OCI-LY1 (cell line): Measurements from ENCODE around the gene AGK.

ENCODE experiments used
- H2AFZ ChIP-seq: fragments of 200-600 bp; sonication (generic), shearing (Covaris generic); 2 replicates; pipeline ENCODE4 v1.6.0; 2014; ENCODE audit warnings: antibody characterized with exemption, mild to moderate bottlenecking, low read length
- H3F3A ChIP-seq: fragments of 200-600 bp; sonication (generic), shearing (Covaris generic); 2 replicates; pipeline ENCODE4 v1.6.0; 2014; ENCODE audit warnings: mild to moderate bottlenecking, antibody characterized with exemption, low read length, moderate library complexity; ENCODE audit not compliant: insufficient read depth
- H3K27ac ChIP-seq: fragments of 200-600 bp; sonication (generic); 2 replicates; pipeline ENCODE4 v1.5.1; 2014; ENCODE audit warnings: low read length, mixed run types, mild to moderate bottlenecking, low read depth; ENCODE audit not compliant: poor library complexity, severe bottlenecking
- H3K27me3 ChIP-seq: fragments of 200-600 bp; sonication (generic); 2 replicates; pipeline ENCODE4 v1.6.0; 2014; ENCODE audit warnings: antibody characterized with exemption, mild to moderate bottlenecking, low read length, moderate library complexity; ENCODE audit not compliant: insufficient read depth
- H3K36me3 ChIP-seq: fragments of 200-600 bp; sonication (generic); 2 replicates; pipeline ENCODE4 v1.6.1; 2014; ENCODE audit warnings: mild to moderate bottlenecking, antibody characterized with exemption, low read length, moderate library complexity, mixed read lengths; ENCODE audit not compliant: insufficient read depth
- H3K4me1 ChIP-seq: fragments of 200-600 bp; sonication (generic); 2 replicates; pipeline ENCODE4 v1.5.1; 2014; ENCODE audit warnings: mild to moderate bottlenecking, low read length, moderate library complexity; ENCODE audit not compliant: insufficient read depth, severe bottlenecking
- H3K4me2 ChIP-seq: fragments of 200-600 bp; sonication (generic), shearing (Covaris generic); 2 replicates; pipeline ENCODE4 v1.6.1; 2014; ENCODE audit warnings: low read length
- H3K4me3 ChIP-seq: fragments of 200-600 bp; sonication (generic); 2 replicates; pipeline ENCODE4 v1.5.1; 2014; ENCODE audit warnings: low read length, low read depth, mild to moderate bottlenecking, mixed read lengths; ENCODE audit not compliant: poor library complexity, severe bottlenecking
- H3K79me2 ChIP-seq: fragments of 200-600 bp; shearing (Covaris generic); 2 replicates; pipeline ENCODE4 v1.6.1; 2016; ENCODE audit warnings: mixed run types, low read length, mixed read lengths; ENCODE audit not compliant: insufficient read depth
- H3K9ac ChIP-seq: fragments of 200-600 bp; sonication (generic), shearing (Covaris generic); 2 replicates; pipeline ENCODE4 v1.6.1; 2014; ENCODE audit warnings: mild to moderate bottlenecking, low read length, mixed read lengths
- H3K9me2 ChIP-seq: fragments of 200-600 bp; sonication (generic), shearing (Covaris generic); 2 replicates; pipeline ENCODE4 v1.6.1; 2014; ENCODE audit warnings: low read depth, mild to moderate bottlenecking, low read length, mixed read lengths
- H3K9me3 ChIP-seq: fragments of 200-600 bp; shearing (Covaris generic); 2 replicates; pipeline ENCODE4 v1.6.1; 2014; ENCODE audit warnings: low read length, mixed read lengths
- H4K20me1 ChIP-seq: fragments of 200-600 bp; sonication (generic), shearing (Covaris generic); 2 replicates; pipeline ENCODE4 v1.6.0; 2016; ENCODE audit warnings: mild to moderate bottlenecking, low read length; ENCODE audit not compliant: insufficient read depth
- EZH2 ChIP-seq: fragments of 200-600 bp; sonication (generic), shearing (Covaris generic); IDR thresholded peaks from 2 replicates; pipeline ENCODE4 v1.8.0; 2017; ENCODE audit warnings: borderline replicate concordance, mixed run types, mild to moderate bottlenecking, antibody characterized with exemption, low read length, moderate library complexity, mixed read lengths
- TF ChIP-seq, protein P1 (sequence below): fragments of 200-600 bp; sonication (generic), shearing (Covaris generic); IDR thresholded peaks from 2 replicates; pipeline ENCODE4 v1.5.1; 2017; ENCODE audit warnings: mild to moderate bottlenecking, antibody characterized with exemption, low read length, moderate library complexity, mixed read lengths

The AGK gene

DNA sequence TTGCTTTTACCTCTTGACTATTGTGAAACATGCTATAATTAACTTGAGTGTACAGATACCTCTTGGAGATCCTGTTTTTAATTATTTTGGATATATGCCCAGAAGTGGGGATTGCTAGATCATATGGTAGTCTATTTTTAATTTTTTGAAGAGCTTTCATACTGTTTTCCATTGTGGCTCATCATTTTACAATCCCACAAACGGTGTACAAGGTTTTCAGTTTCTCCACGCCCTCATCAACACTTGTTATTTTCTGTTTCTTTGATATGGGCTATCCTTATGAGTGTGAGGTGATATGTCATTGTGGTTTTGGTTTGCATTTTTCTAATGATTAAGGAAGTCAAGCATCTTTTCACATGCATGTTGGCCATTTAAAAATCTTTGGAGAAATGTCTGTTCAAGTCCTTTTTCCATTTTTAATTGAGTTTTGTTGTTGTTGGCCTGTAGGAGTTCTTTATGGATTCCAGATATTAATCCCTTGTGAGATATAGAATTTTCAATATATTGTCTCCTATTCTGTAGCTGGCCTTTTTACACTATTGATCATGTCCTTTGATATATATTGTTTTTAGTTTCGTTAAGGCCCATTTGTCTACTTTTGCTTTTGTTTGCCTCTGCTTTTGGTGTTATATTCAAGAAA is 7.5 kb downstream of the AGK start:
- no peak overlapping the region for H3K4me2 ChIP-seq
- H3F3A ChIP-seq = no peaks in the 10 kb centered on the region
- H3K9ac ChIP-seq = no peak overlapping the region
- peaks cover 8% of the 10 kb centered on the region for H3K9me3 ChIP-seq
- no peaks in the 10 kb centered on the region for H3K4me1 ChIP-seq
- no peak overlapping the region for H3K4me3 ChIP-seq
- H2AFZ ChIP-seq = no peak overlapping the region
- H4K20me1 ChIP-seq = no peaks in the 10 kb centered on the region
- TF ChIP-seq, protein P1, sequence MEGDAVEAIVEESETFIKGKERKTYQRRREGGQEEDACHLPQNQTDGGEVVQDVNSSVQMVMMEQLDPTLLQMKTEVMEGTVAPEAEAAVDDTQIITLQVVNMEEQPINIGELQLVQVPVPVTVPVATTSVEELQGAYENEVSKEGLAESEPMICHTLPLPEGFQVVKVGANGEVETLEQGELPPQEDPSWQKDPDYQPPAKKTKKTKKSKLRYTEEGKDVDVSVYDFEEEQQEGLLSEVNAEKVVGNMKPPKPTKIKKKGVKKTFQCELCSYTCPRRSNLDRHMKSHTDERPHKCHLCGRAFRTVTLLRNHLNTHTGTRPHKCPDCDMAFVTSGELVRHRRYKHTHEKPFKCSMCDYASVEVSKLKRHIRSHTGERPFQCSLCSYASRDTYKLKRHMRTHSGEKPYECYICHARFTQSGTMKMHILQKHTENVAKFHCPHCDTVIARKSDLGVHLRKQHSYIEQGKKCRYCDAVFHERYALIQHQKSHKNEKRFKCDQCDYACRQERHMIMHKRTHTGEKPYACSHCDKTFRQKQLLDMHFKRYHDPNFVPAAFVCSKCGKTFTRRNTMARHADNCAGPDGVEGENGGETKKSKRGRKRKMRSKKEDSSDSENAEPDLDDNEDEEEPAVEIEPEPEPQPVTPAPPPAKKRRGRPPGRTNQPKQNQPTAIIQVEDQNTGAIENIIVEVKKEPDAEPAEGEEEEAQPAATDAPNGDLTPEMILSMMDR = no peak
- no peak for TF ChIP-seq EZH2
- no peaks in the 10 kb centered on the region for H3K79me2 ChIP-seq
- H3K27ac ChIP-seq = no peak overlapping the region
- no peaks in the 10 kb centered on the region for H3K9me2 ChIP-seq
- H3K36me3 ChIP-seq = peaks cover 64% of the 10 kb centered on the region
- no peaks in the 10 kb centered on the region for H3K27me3 ChIP-seq

DNA sequence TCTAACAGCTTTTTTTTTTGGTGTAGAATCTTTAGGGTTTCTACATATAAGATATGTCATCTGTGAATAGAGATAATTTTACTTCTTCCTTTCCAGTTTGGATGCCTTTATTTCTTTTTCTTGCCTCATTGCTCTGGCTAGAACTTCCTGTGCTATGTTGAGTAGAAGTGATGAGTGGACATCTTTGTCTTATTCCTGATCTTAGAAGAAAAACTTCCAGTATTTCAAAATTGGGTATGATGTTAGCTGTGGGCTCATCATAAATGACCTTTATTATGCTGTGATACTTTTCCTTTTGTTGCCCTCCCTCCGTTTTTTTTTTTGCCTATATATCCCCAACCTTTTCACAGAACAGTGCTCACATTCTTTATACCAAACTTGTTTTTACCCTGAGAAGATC is 8.8 kb downstream of the AGK start:
- no peak overlapping the region for H3K4me2 ChIP-seq
- no peak overlapping the region for H2AFZ ChIP-seq
- no peaks in the 10 kb centered on the region for H3K9me2 ChIP-seq
- no peaks in the 10 kb centered on the region for H3K79me2 ChIP-seq
- H4K20me1 ChIP-seq = no peaks in the 10 kb centered on the region
- H3K36me3 ChIP-seq = peaks cover 77% of the 10 kb centered on the region
- H3K9me3 ChIP-seq = peaks cover 8% of the 10 kb centered on the region
- no peak for TF ChIP-seq EZH2
- TF ChIP-seq, protein P1 = no peak
- H3K9ac ChIP-seq = no peak overlapping the region
- no peaks in the 10 kb centered on the region for H3F3A ChIP-seq
- H3K4me3 ChIP-seq = no peak overlapping the region
- H3K27ac ChIP-seq = no peak overlapping the region
- no peaks in the 10 kb centered on the region for H3K4me1 ChIP-seq
- no peaks in the 10 kb centered on the region for H3K27me3 ChIP-seq

DNA sequence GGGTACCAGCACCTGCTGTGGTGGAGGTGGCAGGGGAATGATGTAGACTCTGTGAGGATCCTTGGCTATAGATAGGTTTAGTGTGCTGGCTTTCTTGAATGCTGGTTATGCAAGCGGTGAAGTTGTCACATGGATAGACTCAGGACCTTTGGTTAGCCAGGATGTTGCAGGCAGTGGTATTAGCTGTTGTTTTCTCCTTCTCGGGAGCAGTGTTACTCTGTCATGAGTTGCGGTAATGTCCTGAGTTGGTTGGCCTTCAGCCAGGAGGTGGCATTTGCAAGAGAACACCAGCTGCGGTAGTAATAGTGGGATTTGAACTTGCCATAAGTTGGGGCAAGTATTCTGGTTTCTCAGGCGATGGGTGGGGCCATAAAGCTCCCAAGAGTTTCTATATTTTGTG is 10.8 kb downstream of the AGK start:
- Histone ChIP-seq H3K27ac (no peak overlapping the region), H3F3A (no peaks in the 10 kb centered on the region), H3K36me3 (peaks cover 86% of the 10 kb centered on the region), H3K4me1 (no peaks in the 10 kb centered on the region), H3K9me2 (no peaks in the 10 kb centered on the region), H3K9me3 (peaks cover 8% of the 10 kb centered on the region), H3K9ac (no peak overlapping the region), H3K27me3 (no peaks in the 10 kb centered on the region), H3K4me2 (no peak overlapping the region), H3K79me2 (no peaks in the 10 kb centered on the region), H4K20me1 (no peaks in the 10 kb centered on the region), H2AFZ (no peak overlapping the region), H3K4me3 (no peak overlapping the region)
- TF ChIP-seq EZH2 = no peak
- TF ChIP-seq, protein P1 = no peak
